Progenitor cell of endocrine pancreas (in vitro differentiated cells): ENCODE results near the gene REV1. TPM values are rescaled to one million over a fixed set of nuclear protein-coding genes. Genes with fewer than 3 reads are reported as not detected.

Source experiments
- DNase-seq: peaks from one replicate; pipeline ENCODE4 v3.0.0; 2021; ENCODE audit warnings: low spot score; ENCODE audit not compliant: unreplicated experiment
- H3K27ac Mint-ChIP-seq: 2 replicates; pipeline ENCODE4 v1.8.0; 2021; ENCODE audit warnings: mild to moderate bottlenecking, moderate library complexity, mixed read lengths
- H3K27me3 Mint-ChIP-seq: 2 replicates; pipeline ENCODE4 v1.8.0; 2021; ENCODE audit warnings: mixed read lengths
- H3K36me3 Mint-ChIP-seq: 2 replicates; pipeline ENCODE4 v1.8.0; 2022; ENCODE audit warnings: mixed read lengths; ENCODE audit not compliant: insufficient read depth
- H3K4me1 Mint-ChIP-seq: 2 replicates; pipeline ENCODE4 v1.8.0; 2021; ENCODE audit warnings: low read depth, mixed read lengths
- H3K4me3 Mint-ChIP-seq: 2 replicates; pipeline ENCODE4 v1.8.0; 2021; ENCODE audit warnings: low read depth, mild to moderate bottlenecking, moderate library complexity, mixed read lengths
- H3K9me3 Mint-ChIP-seq: 2 replicates; pipeline ENCODE4 v1.8.0; 2021; ENCODE audit warnings: low read depth, mixed read lengths
- CTCF ChIP-seq: fragments of 200-600 bp; sonication (generic); IDR thresholded peaks from one replicate; pipeline ENCODE4 v1.5.0; 2021; ENCODE audit warnings: antibody characterized with exemption, mild to moderate bottlenecking; ENCODE audit not compliant: unreplicated experiment
- total RNA-seq: library from RNA; stranded (reverse); gene quantifications from 2 replicates; pipeline ENCODE4 v1.2.1, GENCODE V29; 2021

Gene REV1
- total RNA-seq, 1 donor from 2014 or later = 53.7 TPM

GRCh38 chr2:99420031-99420430 lies 69.8 kb downstream of the REV1 start:
- Mint-ChIP-seq H3K27me3 (no peaks in the 10 kb centered on the region), H3K4me3 (no peak overlapping the region), H3K36me3 (peaks cover 26% of the 10 kb centered on the region), H3K4me1 (no peaks in the 10 kb centered on the region), H3K27ac (no peak overlapping the region), H3K9me3 (no peaks in the 10 kb centered on the region)
- no peak for TF ChIP-seq CTCF
- DNase-seq = no peak

- Mint-ChIP-seq H3K4me3 (no peak overlapping the region), H3K9me3 (no peaks in the 10 kb centered on the region), H3K36me3 (peaks cover 31% of the 10 kb centered on the region), H3K4me1 (no peaks in the 10 kb centered on the region), H3K27ac (no peak overlapping the region), H3K27me3 (no peaks in the 10 kb centered on the region)
- TF ChIP-seq CTCF = no peak
- DNase-seq = no peak
Observed at GRCh38 chr2:99417396-99417795, 72.4 kb downstream of the REV1 start.

- DNase-seq = no peak
- no peaks in the 10 kb centered on the region for H3K4me1 Mint-ChIP-seq
- H3K4me3 Mint-ChIP-seq = no peak overlapping the region
- H3K36me3 Mint-ChIP-seq = peaks cover 33% of the 10 kb centered on the region
- no peaks in the 10 kb centered on the region for H3K9me3 Mint-ChIP-seq
- no peak overlapping the region for H3K27ac Mint-ChIP-seq
- TF ChIP-seq CTCF = no peak
- H3K27me3 Mint-ChIP-seq = no peaks in the 10 kb centered on the region
Observed at GRCh38 chr2:99414566-99414965, 75.3 kb downstream of the REV1 start.

- Mint-ChIP-seq H3K9me3 (no peaks in the 10 kb centered on the region), H3K4me1 (peaks cover 3% of the 10 kb centered on the region), H3K36me3 (peaks cover 15% of the 10 kb centered on the region), H3K4me3 (no peak overlapping the region), H3K27me3 (no peaks in the 10 kb centered on the region), H3K27ac (no peak overlapping the region)
- no peak for TF ChIP-seq CTCF
- DNase-seq = no peak
Observed at GRCh38 chr2:99410276-99410675, 79.5 kb downstream of the REV1 start.

- H3K9me3 Mint-ChIP-seq = no peaks in the 10 kb centered on the region
- H3K36me3 Mint-ChIP-seq = peaks cover 20% of the 10 kb centered on the region
- peaks cover 10% of the 10 kb centered on the region for H3K4me1 Mint-ChIP-seq
- H3K4me3 Mint-ChIP-seq = no peak overlapping the region
- DNase-seq = no peak
- TF ChIP-seq CTCF = no peak
- no peaks in the 10 kb centered on the region for H3K27me3 Mint-ChIP-seq
- H3K27ac Mint-ChIP-seq = no peak overlapping the region
Observed at GRCh38 chr2:99406137-99406536, 83.7 kb downstream of the REV1 start.
